Measurements from ENCODE around the gene FAM209A. TPM values are rescaled to one million over a fixed set of nuclear protein-coding genes. Genes with fewer than 3 reads are reported as not detected.

FAM209A gene
- total RNA-seq, 1 experiment from 2014 or later, result not detected

GRCh38 chr20:56488566-56488965, 36.0 kb upstream of the FAM209A start:
- ChIA-PET CTCF (no interaction called here), POLR2A (interaction anchor here (0.6 kb wide), 1 partner anchor 130 kb away, joined by 14 read pairs; the partner anchor contains the start of gene FAM210B)
- H3K36me3 ChIP-seq (ENCODE audit: control insufficient read depth, insufficient read depth, low read length), result 0 out of 2 replicates have a peak, but pooled peaks cover 2% of the 10 kb centered on the region
- no peak overlapping the region for H3K27ac ChIP-seq (ENCODE audit: low read length)
- DNase-seq (ENCODE audit: low read depth, low spot score) (no peak), ATAC-seq (no peak)
- H3K27me3 ChIP-seq (ENCODE audit: control insufficient read depth, insufficient read depth, low read length), result no peaks in the 10 kb centered on the region
- in situ Hi-C loops (cut with HindIII; ENCODE audit: low pct_unique_long_range_greater_than_20kb, low sequenced_read_pairs), result no loop called here
- H3K4me1 ChIP-seq (ENCODE audit: control insufficient read depth, insufficient read depth, low read length), result no peaks in the 10 kb centered on the region
- no TSS peak for BruUV-seq (replicated peaks)
- H3K4me3 ChIP-seq (ENCODE audit: low read depth in 2 of 2, low read length in 2 of 2), result no peak overlapping the region
- TF ChIP-seq POLR2AphosphoS5 (IDR thresholded peaks at IDR 0.05; ENCODE audit: low read depth, low read length) (no peak), SIN3A (IDR thresholded peaks at IDR 0.05; ENCODE audit: borderline replicate concordance, insufficient read depth, low read depth, low read length) (no peak), CTCF (IDR thresholded peaks at IDR 0.05) (no peak), TCF7L2 (IDR thresholded peaks at IDR 0.05; ENCODE audit: low read depth, low read length) (no peak), REST (IDR thresholded peaks at IDR 0.05; ENCODE audit: insufficient read depth in 1 of 2, low read depth in 2 of 2, low read length in 1 of 2) (no peak)
- intact Hi-C loops (cut with micrococcal nuclease; ENCODE audit: unreplicated experiment), result no loop called here
- no peaks in the 10 kb centered on the region for H3K9me3 ChIP-seq (ENCODE audit: control insufficient read depth, insufficient read depth, low read depth, low read length)

GRCh38 chr20:56501116-56501515, 23.4 kb upstream of the FAM209A start:
- ATAC-seq, result no peak
- CTCF ChIA-PET, result no interaction called here
- TF ChIP-seq TCF7L2 (IDR thresholded peaks at IDR 0.05; ENCODE audit: low read depth, low read length), result no peak
- no peak for TF ChIP-seq POLR2AphosphoS5 (IDR thresholded peaks at IDR 0.05; ENCODE audit: low read depth, low read length)
- TF ChIP-seq SIN3A (IDR thresholded peaks at IDR 0.05; ENCODE audit: borderline replicate concordance, insufficient read depth, low read depth, low read length), result no peak
- TF ChIP-seq CTCF (IDR thresholded peaks at IDR 0.05), result no peak
- TF ChIP-seq REST (IDR thresholded peaks at IDR 0.05; ENCODE audit: insufficient read depth in 1 of 2, low read depth in 2 of 2, low read length in 1 of 2), result no peak
- no peaks in the 10 kb centered on the region for H3K4me1 ChIP-seq (ENCODE audit: control insufficient read depth, insufficient read depth, low read length)
- H3K36me3 ChIP-seq (ENCODE audit: control insufficient read depth, insufficient read depth, low read length), result peaks cover 2% of the 10 kb centered on the region; the same call in 1 of the 2 replicates
- H3K27ac ChIP-seq (ENCODE audit: low read length), result no peak overlapping the region
- POLR2A ChIA-PET, result no interaction called here
- H3K9me3 ChIP-seq (ENCODE audit: control insufficient read depth, insufficient read depth, low read depth, low read length), result no peaks in the 10 kb centered on the region
- in situ Hi-C loops (cut with HindIII; ENCODE audit: low pct_unique_long_range_greater_than_20kb, low sequenced_read_pairs), result no loop called here
- intact Hi-C loops (cut with micrococcal nuclease; ENCODE audit: unreplicated experiment), result no loop called here
- H3K4me3 ChIP-seq (ENCODE audit: low read depth in 2 of 2, low read length in 2 of 2), result no peak overlapping the region
- DNase-seq (ENCODE audit: low read depth, low spot score), result no peak
- no TSS peak for BruUV-seq (replicated peaks)
- no peaks in the 10 kb centered on the region for H3K27me3 ChIP-seq (ENCODE audit: control insufficient read depth, insufficient read depth, low read length)

All from Panc1 (cell line).